RWPE1 (cell line): ENCODE results near the gene CYB5A.

Experiments used
- CTCF ChIA-PET: fragments of 350-600 bp; sonication (Branson Sonifier 250); formaldehyde crosslinking; extraction: SDS; loops from one replicate; lab custom pipeline; 2021; lab: Yijun Ruan, JAX
- POLR2A ChIA-PET: fragments of 400-600 bp; formaldehyde crosslinking; extraction: SDS; loops from one replicate; lab custom pipeline; 2020; ENCODE audit warnings: antibody characterized with exemption; ENCODE audit not compliant: low non-redundant PET; lab: Yijun Ruan, JAX
- DNase-seq: peaks from one replicate; pipeline ENCODE4 v3.0.0; 2012; ENCODE audit warnings: low spot score
- H3K27ac ChIP-seq: fragments of 450-650 bp; 2 replicates; pipeline ENCODE4 v1.5.1; 2017
- CTCF ChIP-seq: fragments of 450-650 bp; conservative IDR thresholded peaks from 2 replicates; pipeline ENCODE4 v1.5.1; 2017; ENCODE audit warnings: low read depth, mild to moderate bottlenecking

Gene CYB5A

GRCh38 chr18:74274700-74275099, 17.1 kb downstream of the CYB5A start:
- ChIA-PET POLR2A (no interaction called here), CTCF (no interaction called here)
- TF ChIP-seq CTCF: no peak

GRCh38 chr18:74273394-74273793, 18.4 kb downstream of the CYB5A start:
- POLR2A ChIA-PET: no interaction called here
- TF ChIP-seq CTCF: no peak
- DNase-seq: no peak
- CTCF ChIA-PET: interaction anchor here (0.8 kb wide), 1 partner anchor 69 kb away, joined by 3 read pairs; no protein-coding TSS in a partner anchor
- no peak overlapping the region for H3K27ac ChIP-seq

More at GRCh38 chr18:74274700-74275099, 17.1 kb downstream of the CYB5A start:
- no peak overlapping the region for H3K27ac ChIP-seq
- DNase-seq: no peak

- ChIA-PET CTCF (no interaction called here), POLR2A (no interaction called here)
- no peak overlapping the region for H3K27ac ChIP-seq
These were observed 20.1 kb downstream of the CYB5A start for GRCh38 chr18:74271635-74272034.

GRCh38 chr18:74268933-74269620, 22.7 kb downstream of the CYB5A start:
- no peak for TF ChIP-seq CTCF
- ChIA-PET CTCF (no interaction called here), POLR2A (no interaction called here)
- H3K27ac ChIP-seq: no peak overlapping the region
- DNase-seq: no peak

More at GRCh38 chr18:74271635-74272034, 20.1 kb downstream of the CYB5A start:
- no peak for TF ChIP-seq CTCF
- no peak for DNase-seq

- no peak overlapping the region for H3K27ac ChIP-seq
- CTCF ChIA-PET: interaction anchor here (1.0 kb wide), 1 partner anchor 48 kb away, joined by 3 read pairs; no protein-coding TSS in a partner anchor
These were observed 23.6 kb downstream of the CYB5A start for GRCh38 chr18:74268175-74268574.

GRCh38 chr18:74266161-74266560, 25.6 kb downstream of the CYB5A start:
- ChIA-PET POLR2A (no interaction called here), CTCF (no interaction called here)
- DNase-seq: no peak
- no peak overlapping the region for H3K27ac ChIP-seq
- no peak for TF ChIP-seq CTCF

More at GRCh38 chr18:74268175-74268574, 23.6 kb downstream of the CYB5A start:
- no peak for TF ChIP-seq CTCF
- POLR2A ChIA-PET: no interaction called here
- no peak for DNase-seq
